ENCODE results near the gene MIB1. TPM values are rescaled to one million over a fixed set of nuclear protein-coding genes. Genes with fewer than 3 reads are reported as not detected.

Gene MIB1
- total and polyA plus RNA-seq, 9 of the 15 experiments (the other 6 are each of a cell fraction or from before 2014, with no cell fraction given), result 7.2 to 43.8 (median 23.2) TPM

GRCh38 chr18:21908711-21909110 lies 168.1 kb downstream of the MIB1 start:
- intact Hi-C loops (cut with micrococcal nuclease) (no loop called here), in situ Hi-C loops (cut with MboI) (loop anchor here (25.0 kb wide), 1 partner anchor 654 kb away; no protein-coding TSS in a partner anchor)
- CTCF ChIA-PET (ENCODE audit: low intra/inter-chr PET ratio), result no interaction called here
- Histone ChIP-seq H3K27ac (ENCODE audit: extremely low read depth, low read depth, low read length) (no peak overlapping the region), H3K9me3 (replicated peaks; ENCODE audit: control insufficient read depth, insufficient read depth, low read depth, low read length) (no peaks in the 10 kb centered on the region), H3K9ac (ENCODE audit: insufficient read depth in 1 of 2, low read depth in 2 of 2, low read length in 2 of 2) (no peak overlapping the region), H3K27me3 (ENCODE audit: control insufficient read depth in 2 of 2, insufficient read depth in 2 of 2, low read length in 2 of 2) (peaks cover 16 to 18% of the 10 kb centered on the region in 2 experiments; a peak in 4 of 5 replicates), H3K4me3 (no peak overlapping the region), H3K36me3 (ENCODE audit: control insufficient read depth, insufficient read depth, low read length) (no peaks in the 10 kb centered on the region), H2AFZ (ENCODE audit: low read depth, low read length) (no peak overlapping the region), H4K20me1 (replicated peaks; ENCODE audit: control insufficient read depth, insufficient read depth, low read length) (no peaks in the 10 kb centered on the region), H3K79me2 (ENCODE audit: control insufficient read depth, insufficient read depth, low read length) (no peaks in the 10 kb centered on the region), H3K4me2 (ENCODE audit: insufficient read depth, low read length) (no peak overlapping the region), H3K9me1 (ENCODE audit: control insufficient read depth, insufficient read depth, low read length) (no peaks in the 10 kb centered on the region), H3K4me1 (replicated peaks in 1 of 2; ENCODE audit: control insufficient read depth in 2 of 2, insufficient read depth in 2 of 2, low read length in 2 of 2) (no peaks in the 10 kb centered on the region)
- DNase-seq (ENCODE audit: extremely low read depth in 1 of 4, low spot score in 3 of 4) (no peak), ATAC-seq (no peak), FAIRE-seq (no peak)
- BruUV-seq (replicated peaks), result no TSS peak
- TF ChIP-seq ZZZ3 (IDR thresholded peaks at IDR 0.05) (no peak), ZC3H11A (IDR thresholded peaks at IDR 0.05; ENCODE audit: low read depth, low read length) (no peak), ELF1 (tag; IDR thresholded peaks at IDR 0.05) (no peak), SMARCE1 (IDR thresholded peaks at IDR 0.05) (no peak), CREB1 (IDR thresholded peaks at IDR 0.05) (no peak), CREB1 (CRISPR knock-in tag; IDR thresholded peaks at IDR 0.05) (no peak), ATF2 (CRISPR knock-in tag; IDR thresholded peaks at IDR 0.05) (no peak), YBX1 (IDR thresholded peaks at IDR 0.05) (no peak), PCBP1 (IDR thresholded peaks at IDR 0.05; ENCODE audit: low read depth, low read length, poor library complexity, severe bottlenecking) (no peak), NR3C1 (CRISPR knock-in tag; IDR thresholded peaks at IDR 0.05) (no peak), CBX3 (IDR thresholded peaks at IDR 0.05; ENCODE audit: borderline replicate concordance in 1 of 2, low read length in 2 of 2) (no peak), ATF7 (IDR thresholded peaks at IDR 0.05) (no peak)
- POLR2A ChIA-PET, result no interaction called here
